GM19324 (cell line): Measurements from ENCODE around the gene SLC19A2.

Source experiments
- ATAC-seq: cut with Tn5 transposase; IDR thresholded peaks from one replicate; pipeline ENCODE4 v1.9.1; 2021; ENCODE audit warnings: mild to moderate bottlenecking, moderate library complexity; ENCODE audit not compliant: unreplicated experiment, low FRiP score

The SLC19A2 gene

GRCh38 chr1:169478094-169478672 lies 7.6 kb downstream of the SLC19A2 start:
- no peak for ATAC-seq

- no peak for ATAC-seq
These were observed 9.8 kb downstream of the SLC19A2 start for GRCh38 chr1:169475806-169476387.

- ATAC-seq, result no peak
These were observed 11.3 kb downstream of the SLC19A2 start for GRCh38 chr1:169474302-169474995.

- ATAC-seq, result no peak
These were observed 12.4 kb downstream of the SLC19A2 start for GRCh38 chr1:169473347-169473746.

GRCh38 chr1:169472738-169473137 lies 13.0 kb downstream of the SLC19A2 start:
- no peak for ATAC-seq

- ATAC-seq, result no peak
These were observed 16.8 kb downstream of the SLC19A2 start for GRCh38 chr1:169468982-169469381.

- no peak for ATAC-seq
These were observed 19.2 kb downstream of the SLC19A2 start for GRCh38 chr1:169466259-169467230.

- ATAC-seq, result no peak
These were observed 20.5 kb downstream of the SLC19A2 start for GRCh38 chr1:169465281-169465680.

GRCh38 chr1:169462385-169462784 lies 23.4 kb downstream of the SLC19A2 start:
- no peak for ATAC-seq

- no peak for ATAC-seq
These were observed 24.2 kb downstream of the SLC19A2 start for GRCh38 chr1:169461390-169462000.

- no peak for ATAC-seq
These were observed 25.4 kb downstream of the SLC19A2 start for GRCh38 chr1:169460191-169460833.

GRCh38 chr1:169457443-169457842 lies 28.3 kb downstream of the SLC19A2 start:
- no peak for ATAC-seq

- no peak for ATAC-seq
These were observed 29.7 kb downstream of the SLC19A2 start for GRCh38 chr1:169456029-169456428.

- ATAC-seq, result no peak
These were observed 32.8 kb downstream of the SLC19A2 start for GRCh38 chr1:169452921-169453320.

GRCh38 chr1:169451218-169451824 lies 34.4 kb downstream of the SLC19A2 start:
- no peak for ATAC-seq

GRCh38 chr1:169443923-169444322 lies 41.8 kb downstream of the SLC19A2 start:
- ATAC-seq, result no peak

- ATAC-seq, result no peak
These were observed 58.6 kb downstream of the SLC19A2 start, which contains the start of gene CCDC181 for GRCh38 chr1:169427081-169427641. TSS of gene CCDC181 (minus strand) at chr1:169427474. CDS start at chr1:169424927, 2,547 bp downstream.

- no peak for ATAC-seq
These were observed 59.5 kb downstream of the SLC19A2 start for GRCh38 chr1:169426174-169426705.

- ATAC-seq, result no peak
These were observed 64.4 kb downstream of the SLC19A2 start for GRCh38 chr1:169421309-169421708.
